ENCODE results near the gene HFE. TPM values are rescaled to one million over a fixed set of nuclear protein-coding genes. Genes with fewer than 3 reads are reported as not detected.

HFE gene, protein sequence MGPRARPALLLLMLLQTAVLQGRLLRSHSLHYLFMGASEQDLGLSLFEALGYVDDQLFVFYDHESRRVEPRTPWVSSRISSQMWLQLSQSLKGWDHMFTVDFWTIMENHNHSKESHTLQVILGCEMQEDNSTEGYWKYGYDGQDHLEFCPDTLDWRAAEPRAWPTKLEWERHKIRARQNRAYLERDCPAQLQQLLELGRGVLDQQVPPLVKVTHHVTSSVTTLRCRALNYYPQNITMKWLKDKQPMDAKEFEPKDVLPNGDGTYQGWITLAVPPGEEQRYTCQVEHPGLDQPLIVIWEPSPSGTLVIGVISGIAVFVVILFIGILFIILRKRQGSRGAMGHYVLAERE
- 10 to 100 TPM in 2 of 6 donors, 1 to 10 TPM in 4; 3.8 to 26.2 (median 8.5) TPM for total RNA-seq

DNA sequence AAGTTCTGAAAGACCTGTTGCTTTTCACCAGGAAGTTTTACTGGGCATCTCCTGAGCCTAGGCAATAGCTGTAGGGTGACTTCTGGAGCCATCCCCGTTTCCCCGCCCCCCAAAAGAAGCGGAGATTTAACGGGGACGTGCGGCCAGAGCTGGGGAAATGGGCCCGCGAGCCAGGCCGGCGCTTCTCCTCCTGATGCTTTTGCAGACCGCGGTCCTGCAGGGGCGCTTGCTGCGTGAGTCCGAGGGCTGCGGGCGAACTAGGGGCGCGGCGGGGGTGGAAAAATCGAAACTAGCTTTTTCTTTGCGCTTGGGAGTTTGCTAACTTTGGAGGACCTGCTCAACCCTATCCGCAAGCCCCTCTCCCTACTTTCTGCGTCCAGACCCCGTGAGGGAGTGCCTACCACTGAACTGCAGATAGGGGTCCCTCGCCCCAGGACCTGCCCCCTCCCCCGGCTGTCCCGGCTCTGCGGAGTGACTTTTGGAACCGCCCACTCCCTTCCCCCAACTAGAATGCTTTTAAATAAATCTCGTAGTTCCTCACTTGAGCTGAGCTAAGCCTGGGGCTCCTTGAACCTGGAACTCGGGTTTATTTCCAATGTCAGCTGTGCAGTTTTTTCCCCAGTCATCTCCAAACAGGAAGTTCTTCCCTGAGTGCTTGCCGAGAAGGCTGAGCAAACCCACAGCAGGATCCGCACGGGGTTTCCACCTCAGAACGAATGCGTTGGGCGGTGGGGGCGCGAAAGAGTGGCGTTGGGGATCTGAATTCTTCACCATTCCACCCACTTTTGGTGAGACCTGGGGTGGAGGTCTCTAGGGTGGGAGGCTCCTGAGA, at the start of gene HFE:
Gene HFE, plus strand, starts transcription at position 146 of the 832 bp plus-strand sequence. Its CDS starts 12 bp downstream, at position 158.
- no peaks in the 10 kb centered on the region for H3K36me3 ChIP-seq
- peak; percentile 78 to 88 for ATAC-seq (ENCODE audit: low FRiP score in 2 of 2)
- 0 to 2% methylated on average over 12 to 41 of the region's 41 CpGs for WGBS, 2 donors
- H3K27me3 ChIP-seq = no peaks in the 10 kb centered on the region
- peak; percentile 59 to 88 for DNase-seq
- peaks cover 10 to 20% (median 14%) of the 10 kb centered on the region in 4 donors for H3K4me1 ChIP-seq
- no peaks in the 10 kb centered on the region for H3K9me3 ChIP-seq
- H3K27ac ChIP-seq = peak within 1 kb of the TSS; percentile 83 to 96 (median 86)
- TF ChIP-seq, protein P1, sequence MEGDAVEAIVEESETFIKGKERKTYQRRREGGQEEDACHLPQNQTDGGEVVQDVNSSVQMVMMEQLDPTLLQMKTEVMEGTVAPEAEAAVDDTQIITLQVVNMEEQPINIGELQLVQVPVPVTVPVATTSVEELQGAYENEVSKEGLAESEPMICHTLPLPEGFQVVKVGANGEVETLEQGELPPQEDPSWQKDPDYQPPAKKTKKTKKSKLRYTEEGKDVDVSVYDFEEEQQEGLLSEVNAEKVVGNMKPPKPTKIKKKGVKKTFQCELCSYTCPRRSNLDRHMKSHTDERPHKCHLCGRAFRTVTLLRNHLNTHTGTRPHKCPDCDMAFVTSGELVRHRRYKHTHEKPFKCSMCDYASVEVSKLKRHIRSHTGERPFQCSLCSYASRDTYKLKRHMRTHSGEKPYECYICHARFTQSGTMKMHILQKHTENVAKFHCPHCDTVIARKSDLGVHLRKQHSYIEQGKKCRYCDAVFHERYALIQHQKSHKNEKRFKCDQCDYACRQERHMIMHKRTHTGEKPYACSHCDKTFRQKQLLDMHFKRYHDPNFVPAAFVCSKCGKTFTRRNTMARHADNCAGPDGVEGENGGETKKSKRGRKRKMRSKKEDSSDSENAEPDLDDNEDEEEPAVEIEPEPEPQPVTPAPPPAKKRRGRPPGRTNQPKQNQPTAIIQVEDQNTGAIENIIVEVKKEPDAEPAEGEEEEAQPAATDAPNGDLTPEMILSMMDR (IDR thresholded peaks at IDR 0.05) = peak in 4 of 6 experiments; percentile 8 to 30 (median 16)
- TF ChIP-seq POLR2AphosphoS5 (IDR thresholded peaks at IDR 0.05) = peak in 1 of 2 donors; percentile 59
- TF ChIP-seq POLR2A (IDR thresholded peaks at IDR 0.05) = peak in 1 of 4 donors; percentile 66
- no peak for TF ChIP-seq EP300 (IDR thresholded peaks at IDR 0.05)
- peak within 1 kb of the TSS; percentile 49 to 79 (median 54) for H3K4me3 ChIP-seq

DNA sequence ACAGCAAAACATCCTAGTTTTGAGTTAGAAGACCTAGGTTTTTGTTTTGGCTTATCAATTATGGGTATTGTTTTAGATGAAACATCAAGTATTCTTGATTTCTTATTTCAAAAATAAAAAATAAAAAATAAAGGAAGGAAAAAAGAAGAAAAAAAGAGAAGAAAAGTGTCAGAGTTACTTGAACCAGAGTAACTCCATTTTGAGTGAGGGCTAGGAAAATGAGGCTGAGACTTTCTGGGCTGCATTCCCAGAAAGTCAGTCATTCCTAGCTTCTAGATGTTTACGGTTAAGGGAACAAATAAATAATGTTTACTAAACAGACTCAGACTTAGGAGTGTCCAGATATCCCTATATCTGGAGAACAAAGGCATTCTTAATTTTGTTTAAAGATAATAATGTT, 45.3 kb upstream of the HFE start:
- Histone ChIP-seq H3K4me3 (no peak overlapping the region), H3K27ac (no peak overlapping the region), H3K27me3 (no peaks in the 10 kb centered on the region), H3K9me3 (no peaks in the 10 kb centered on the region), H3K36me3 (no peaks in the 10 kb centered on the region), H3K4me1 (peaks cover 13 to 15% (median 13%) of the 10 kb centered on the region in 4 donors)
- TF ChIP-seq POLR2AphosphoS5 (IDR thresholded peaks at IDR 0.05) (no peak), EP300 (IDR thresholded peaks at IDR 0.05) (no peak), POLR2A (IDR thresholded peaks at IDR 0.05) (no peak)
- TF ChIP-seq, protein P1 (IDR thresholded peaks at IDR 0.05) = no peak
- 64 to 75% methylated on average over 1 of the region's 1 CpG for WGBS, 2 donors
- ATAC-seq (ENCODE audit: low FRiP score in 2 of 2) = no peak
- no peak for DNase-seq

DNA sequence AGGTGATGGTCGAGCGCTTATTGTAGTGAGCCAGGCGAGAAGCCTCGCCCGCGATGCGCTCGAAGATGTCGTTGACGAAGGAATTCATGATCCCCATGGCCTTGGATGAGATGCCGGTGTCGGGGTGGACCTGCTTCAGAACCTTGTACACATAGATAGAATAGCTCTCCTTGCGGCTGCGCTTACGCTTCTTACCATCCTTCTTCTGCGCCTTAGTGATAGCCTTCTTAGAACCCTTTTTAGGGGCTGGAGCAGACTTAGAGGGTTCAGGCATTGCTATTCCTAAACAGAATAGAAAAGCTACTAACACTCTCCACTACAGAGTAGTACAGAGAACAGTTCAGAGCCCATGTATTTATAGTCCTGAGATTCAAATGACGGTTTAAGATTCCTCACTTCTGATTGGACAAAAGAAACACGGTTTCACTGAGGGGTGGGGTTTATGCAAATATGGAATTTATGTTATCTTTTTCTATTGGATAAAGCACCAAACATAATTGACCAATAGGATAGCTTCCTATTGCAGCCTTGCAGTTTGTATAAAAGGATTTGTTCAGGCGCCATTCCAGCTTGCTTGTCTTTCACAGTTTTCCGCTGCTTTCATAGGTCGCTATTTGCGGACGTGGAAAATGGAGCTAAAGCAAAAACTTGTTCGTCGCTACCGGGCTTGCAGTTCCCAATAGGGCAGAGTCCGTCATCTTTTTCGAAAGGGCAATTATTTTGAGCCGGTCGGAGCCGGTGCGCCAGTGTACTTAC, 43.7 kb upstream of the HFE start:
- Histone ChIP-seq H3K4me3 (peak overlapping the region; percentile 45 to 60 (median 49)), H3K27me3 (no peaks in the 10 kb centered on the region), H3K4me1 (peaks cover 13 to 15% (median 13%) of the 10 kb centered on the region in 4 donors), H3K9me3 (no peaks in the 10 kb centered on the region), H3K36me3 (no peaks in the 10 kb centered on the region), H3K27ac (peak overlapping the region; percentile 90 to 97 (median 94))
- ATAC-seq (ENCODE audit: low FRiP score in 2 of 2) (peak; percentile 94), DNase-seq (peak; percentile 65 to 70)
- WGBS, 2 donors = 0 to 1% methylated on average over 32 of the region's 32 CpGs
- TF ChIP-seq POLR2A (IDR thresholded peaks at IDR 0.05) = peak in 3 of 4 donors; percentile 90 to 93 (median 91)
- TF ChIP-seq EP300 (IDR thresholded peaks at IDR 0.05) = peak in 1 of 4 donors; percentile 25
- peak; percentile 61 to 93 for TF ChIP-seq POLR2AphosphoS5 (IDR thresholded peaks at IDR 0.05)
- TF ChIP-seq, protein P1 (IDR thresholded peaks at IDR 0.05) = no peak

DNA sequence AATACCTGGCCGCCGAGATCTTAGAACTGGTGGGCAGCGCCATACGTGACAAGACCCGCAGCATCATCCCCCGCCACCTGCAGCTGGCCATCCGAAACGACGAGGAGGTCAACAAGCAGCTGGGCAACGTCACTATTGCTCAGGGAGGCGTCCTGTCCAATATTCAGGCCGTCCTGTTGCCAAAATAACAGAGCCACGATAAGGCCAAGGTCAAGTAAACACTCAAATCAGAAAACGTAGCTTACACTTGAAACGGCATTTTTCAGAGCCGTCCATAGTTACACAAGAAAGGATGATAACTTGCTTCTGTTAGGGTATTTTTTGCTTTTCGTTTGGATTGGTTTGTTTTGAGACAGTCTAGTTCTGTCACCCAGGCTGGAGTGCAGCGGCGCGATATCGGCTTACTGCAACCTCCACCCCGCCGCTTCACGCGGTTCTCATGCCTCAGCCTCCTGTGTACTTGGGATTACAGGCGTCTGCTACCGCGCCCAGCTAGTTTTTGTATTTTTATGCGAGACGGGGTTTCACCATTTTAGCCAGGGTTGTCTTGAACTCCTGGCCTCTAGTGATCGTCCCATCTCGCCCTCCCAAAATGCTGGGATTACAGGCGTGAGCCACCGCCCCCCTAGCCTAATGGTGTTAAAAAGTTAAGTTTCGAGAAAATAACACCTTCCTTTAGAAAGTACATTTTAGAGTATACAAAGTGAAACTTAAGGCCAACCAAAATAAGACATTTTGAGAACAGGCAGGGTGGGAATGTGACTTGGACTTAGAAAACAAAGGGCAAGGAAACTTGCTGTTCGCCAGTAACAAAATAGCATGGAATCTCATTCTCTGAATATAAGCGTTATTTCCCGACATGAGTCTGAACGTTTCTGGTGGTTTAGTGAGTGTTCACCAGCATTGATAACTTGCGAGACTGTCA, 42.8 kb upstream of the HFE start:
- H3K36me3 ChIP-seq = no peaks in the 10 kb centered on the region
- peak overlapping the region; percentile 90 to 97 (median 94) for H3K27ac ChIP-seq
- TF ChIP-seq POLR2A (IDR thresholded peaks at IDR 0.05) (no peak), POLR2AphosphoS5 (IDR thresholded peaks at IDR 0.05) (no peak), EP300 (IDR thresholded peaks at IDR 0.05) (no peak)
- TF ChIP-seq, protein P1 (IDR thresholded peaks at IDR 0.05) = no peak
- H3K4me3 ChIP-seq = peak overlapping the region; percentile 45 to 60 (median 49)
- H3K4me1 ChIP-seq = peaks cover 13 to 15% (median 13%) of the 10 kb centered on the region in 4 donors
- ATAC-seq (ENCODE audit: low FRiP score in 2 of 2) = peak; percentile 45 to 66
- DNase-seq = peak; percentile 53 to 54
- no peaks in the 10 kb centered on the region for H3K9me3 ChIP-seq
- H3K27me3 ChIP-seq = no peaks in the 10 kb centered on the region
- 1 to 4% methylated on average over 36 to 40 of the region's 40 CpGs for WGBS, 2 donors
